Common myeloid progenitor, CD34-positive (primary cell): ENCODE measurements around the gene TLK2.
A peak's percentile ranks its signal among the peaks of the same experiment; 100 is the strongest.

Source experiments
- CTCF ChIA-PET: fragments of 350-600 bp; sonication (Branson Sonifier 250); formaldehyde crosslinking; loops from one replicate; lab custom pipeline; 2021; ENCODE audit warnings: antibody characterized with exemption; lab: Charles Lee
- POLR2A ChIA-PET: fragments of 350-600 bp; sonication (Branson Sonifier 250); formaldehyde crosslinking; loops from one replicate; lab custom pipeline; 2021; ENCODE audit warnings: antibody characterized with exemption; lab: Charles Lee
- DNase-seq, 3 donors: peaks; one replicate each; pipeline versions ENCODE4 v3.0.0 to v3.0.0-alpha.2; 2013
- H3K27ac ChIP-seq, 2 experiments: 1 replicate in 1 of 2; 2 replicates in 1 of 2; pipeline ENCODE4 v1.7.0; 2013; ENCODE audit warnings: inconsistent platforms in 2 of 2, low read length in 2 of 2, mild to moderate bottlenecking in 2 of 2, low read depth in 1 of 2, moderate library complexity in 1 of 2; ENCODE audit not compliant: severe bottlenecking in 2 of 2, insufficient read depth in 1 of 2, poor library complexity in 1 of 2
- H3K27me3 ChIP-seq, 5 experiments: replicated peaks in 2 of 5; 1 replicate in 3 of 5; 2 replicates in 2 of 5; pipeline versions ENCODE4 v1.6.1 to v1.7.0; 2013; ENCODE audit warnings: low read length in 4 of 5, mild to moderate bottlenecking in 2 of 5, moderate library complexity in 2 of 5, inconsistent platforms in 1 of 5; ENCODE audit not compliant: insufficient read depth in 5 of 5, control insufficient read depth in 4 of 5
- H3K36me3 ChIP-seq, 4 experiments: 1 replicate in 2 of 4; 2 replicates in 2 of 4; pipeline versions ENCODE4 v1.6.1 to v1.7.0; 2013; ENCODE audit warnings: low read length in 3 of 4, control low read depth in 1 of 4, mild to moderate bottlenecking in 1 of 4; ENCODE audit not compliant: control insufficient read depth in 4 of 4, insufficient read depth in 4 of 4
- H3K4me1 ChIP-seq, 4 experiments: 1 replicate in 3 of 4; 2 replicates in 1 of 4; pipeline versions ENCODE4 v1.6.1 to v1.7.1; 2013; ENCODE audit warnings: low read length in 3 of 4, mild to moderate bottlenecking in 3 of 4, control low read depth in 1 of 4, inconsistent platforms in 1 of 4, moderate library complexity in 1 of 4; ENCODE audit not compliant: control insufficient read depth in 4 of 4, insufficient read depth in 4 of 4; ENCODE audit errors: control extremely low read depth in 1 of 4
- H3K4me3 ChIP-seq, 7 experiments: 1 replicate in 4 of 7; 2 replicates in 3 of 7; pipeline versions ENCODE4 v1.5.1 to v1.7.0; 2013; ENCODE audit warnings: mild to moderate bottlenecking in 7 of 7, low read length in 6 of 7, moderate library complexity in 6 of 7, inconsistent platforms in 2 of 7, low read depth in 2 of 7, control low read depth in 1 of 7; ENCODE audit not compliant: insufficient read depth in 4 of 7, control insufficient read depth in 1 of 7; ENCODE audit errors: extremely low read depth in 1 of 7
- H3K9me3 ChIP-seq, 5 experiments: 1 replicate in 4 of 5; 2 replicates in 1 of 5; pipeline versions ENCODE4 v1.6.1 to v1.7.1; 2013; ENCODE audit warnings: low read length in 4 of 5, mild to moderate bottlenecking in 2 of 5, inconsistent platforms in 1 of 5, low read depth in 1 of 5, moderate library complexity in 1 of 5; ENCODE audit not compliant: control insufficient read depth in 4 of 5, insufficient read depth in 2 of 5; ENCODE audit errors: control extremely low read depth in 1 of 5
- WGBS: methylation state at CpG from one replicate; pipeline ENCODE4 v1.1.5; 2013; ENCODE audit not compliant: insufficient coverage; 5-methylcytosine and 5-hydroxymethylcytosine counted together

Gene TLK2

GRCh38 chr17:62631086-62631935 is 152.7 kb downstream of the TLK2 start:
- 96% methylated on average over 22 of the region's 23 CpGs for WGBS
- Histone ChIP-seq H3K36me3 (no peaks in the 10 kb centered on the region), H3K4me3 (no peak overlapping the region), H3K27me3 (peaks cover 0 to 19% (median 0%) of the 10 kb centered on the region in 5 experiments), H3K4me1 (peaks cover 0 to 40% (median 30%) of the 10 kb centered on the region in 4 experiments), H3K9me3 (no peaks in the 10 kb centered on the region), H3K27ac (no peak overlapping the region)
- CTCF ChIA-PET: interaction anchor here (1.0 kb wide), 1 partner anchor 9 kb away, joined by 3 read pairs; no protein-coding TSS in a partner anchor
- POLR2A ChIA-PET: no interaction called here
- DNase-seq: no peak

DNA sequence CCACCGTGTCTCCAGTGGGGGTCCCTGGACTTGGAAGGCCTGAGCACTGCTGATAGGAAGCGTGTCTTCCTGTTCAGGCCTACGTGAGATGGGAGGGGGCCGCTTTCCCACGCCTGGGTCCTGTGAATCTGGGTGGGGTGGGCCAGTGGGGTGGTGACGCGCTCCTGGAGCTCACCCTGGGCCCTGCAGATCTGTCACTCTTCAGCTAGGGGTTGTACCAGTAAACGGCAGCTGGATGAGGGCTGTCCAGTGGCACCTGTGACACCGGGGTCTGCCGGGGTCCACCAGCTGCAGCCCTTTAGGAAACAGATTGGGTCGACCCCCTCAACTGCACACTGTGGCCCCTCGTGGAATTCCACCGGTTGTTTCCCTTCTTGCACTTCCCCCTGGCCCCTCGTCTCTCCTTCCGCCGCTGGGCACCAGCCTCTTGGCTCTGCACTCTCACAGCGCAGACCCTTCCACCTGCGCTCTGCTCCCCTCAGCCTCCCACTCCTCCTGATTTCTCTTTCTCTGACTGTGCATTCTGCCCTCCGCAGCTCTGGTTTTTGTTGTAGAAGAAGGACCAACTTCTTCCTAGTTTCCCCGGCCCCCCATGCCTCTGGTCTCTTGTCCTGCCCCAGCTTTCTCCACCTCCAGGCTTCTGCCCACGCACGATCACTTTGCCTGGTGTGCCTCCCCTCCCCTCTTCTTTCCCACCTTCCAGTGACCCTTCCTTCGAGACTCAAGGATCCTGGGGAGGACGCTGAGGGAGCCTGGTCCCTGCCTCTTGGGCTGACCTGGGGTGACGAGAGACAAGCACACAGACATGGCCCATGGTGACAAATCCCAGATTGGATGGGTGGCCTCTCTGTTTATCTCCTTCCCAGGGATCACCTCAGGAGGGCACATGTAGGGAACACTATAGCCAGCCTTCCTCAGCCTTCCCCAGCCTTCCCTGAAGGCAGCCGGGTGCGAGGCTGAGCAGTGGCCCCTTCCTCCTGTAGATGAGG is 153.6 kb downstream of the TLK2 start:
- DNase-seq: peak in 1 of 3 donors; percentile 51
- H3K27ac ChIP-seq: no peak overlapping the region
- no peaks in the 10 kb centered on the region for H3K9me3 ChIP-seq
- ChIA-PET CTCF (interaction anchor here (1.0 kb wide), 1 partner anchor 8 kb away, joined by 3 read pairs; no protein-coding TSS in a partner anchor), POLR2A (no interaction called here)
- 48% methylated on average over 27 of the region's 27 CpGs for WGBS
- H3K27me3 ChIP-seq: peaks cover 0 to 12% (median 0%) of the 10 kb centered on the region in 5 experiments
- H3K36me3 ChIP-seq: no peaks in the 10 kb centered on the region
- H3K4me3 ChIP-seq: peak overlapping the region in 1 of 7 experiments; percentile 27
- H3K4me1 ChIP-seq: peaks cover 0 to 31% (median 21%) of the 10 kb centered on the region in 4 experiments

GRCh38 chr17:62637809-62638208 is 159.2 kb downstream of the TLK2 start:
- Histone ChIP-seq H3K4me1 (peaks cover 0 to 5% (median 0%) of the 10 kb centered on the region in 4 experiments), H3K27me3 (no peaks in the 10 kb centered on the region), H3K27ac (no peak overlapping the region), H3K4me3 (no peak overlapping the region), H3K9me3 (no peaks in the 10 kb centered on the region), H3K36me3 (no peaks in the 10 kb centered on the region)
- DNase-seq: no peak
- ChIA-PET POLR2A (no interaction called here), CTCF (interaction anchor here (1.1 kb wide), 1 partner anchor 19 kb away, joined by 3 read pairs; no protein-coding TSS in a partner anchor)
- WGBS: 93% methylated on average over 7 of the region's 9 CpGs

DNA sequence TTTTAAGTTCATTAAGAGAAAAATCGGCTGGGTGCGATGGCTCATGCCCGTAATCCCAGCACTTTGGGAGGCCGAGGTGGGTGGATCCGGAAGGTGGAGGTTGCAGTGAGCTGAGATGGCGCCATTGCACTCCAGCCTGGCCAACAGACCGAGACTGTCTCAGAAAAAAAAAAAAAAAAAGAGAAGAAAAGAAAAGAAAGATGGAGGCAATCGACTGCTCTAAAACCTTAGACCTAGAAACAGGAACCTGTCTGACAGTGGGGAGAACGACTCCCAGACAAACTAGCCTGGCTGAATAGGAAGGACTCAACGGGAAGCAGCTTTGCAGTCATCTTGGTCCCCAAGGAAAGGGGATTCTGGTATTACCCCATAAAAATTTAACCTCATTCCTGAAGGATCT is 162.5 kb downstream of the TLK2 start:
- POLR2A ChIA-PET: interaction anchor here (0.6 kb wide), 1 partner anchor 44 kb away, joined by 3 read pairs; no protein-coding TSS in a partner anchor
- 72% methylated on average over 9 of the region's 10 CpGs for WGBS
- H3K4me3 ChIP-seq: no peak overlapping the region
- DNase-seq: no peak
- no peaks in the 10 kb centered on the region for H3K36me3 ChIP-seq
- no peaks in the 10 kb centered on the region for H3K27me3 ChIP-seq
- H3K27ac ChIP-seq: no peak overlapping the region
- peaks cover 0 to 5% (median 0%) of the 10 kb centered on the region in 4 experiments for H3K4me1 ChIP-seq
- H3K9me3 ChIP-seq: no peaks in the 10 kb centered on the region
- CTCF ChIA-PET: no interaction called here

- Histone ChIP-seq H3K27me3 (no peaks in the 10 kb centered on the region), H3K36me3 (no peaks in the 10 kb centered on the region), H3K4me1 (peaks cover 0 to 5% (median 0%) of the 10 kb centered on the region in 4 experiments), H3K4me3 (no peak overlapping the region), H3K27ac (no peak overlapping the region), H3K9me3 (no peaks in the 10 kb centered on the region)
- 91% methylated on average over 5 of the region's 6 CpGs for WGBS
- CTCF ChIA-PET: no interaction called here
- no peak for DNase-seq
- POLR2A ChIA-PET: interaction anchor here (0.6 kb wide), 1 partner anchor 45 kb away, joined by 3 read pairs; no protein-coding TSS in a partner anchor
These were observed 163.3 kb downstream of the TLK2 start for GRCh38 chr17:62641951-62642350.

GRCh38 chr17:62643496-62643895 is 164.9 kb downstream of the TLK2 start:
- H3K9me3 ChIP-seq: no peaks in the 10 kb centered on the region
- POLR2A ChIA-PET: no interaction called here
- H3K4me1 ChIP-seq: peaks cover 0 to 5% (median 0%) of the 10 kb centered on the region in 4 experiments
- no peak overlapping the region for H3K4me3 ChIP-seq
- DNase-seq: no peak
- no CpG with 5 or more reads among the region's 6 CpGs for WGBS
- H3K27ac ChIP-seq: no peak overlapping the region
- no peaks in the 10 kb centered on the region for H3K36me3 ChIP-seq
- CTCF ChIA-PET: no interaction called here
- H3K27me3 ChIP-seq: no peaks in the 10 kb centered on the region
